ENCODE results near the gene BCL2L2. TPM values are rescaled to one million over a fixed set of nuclear protein-coding genes. Genes with fewer than 3 reads are reported as not detected.
A peak's percentile ranks its signal among the peaks of the same experiment; 100 is the strongest.

BCL2L2 gene
- polyA plus RNA-seq, 1 donor (not counting 4 experiments of a cell fraction or from before 2014, with no cell fraction given): 33.9 TPM

DNA sequence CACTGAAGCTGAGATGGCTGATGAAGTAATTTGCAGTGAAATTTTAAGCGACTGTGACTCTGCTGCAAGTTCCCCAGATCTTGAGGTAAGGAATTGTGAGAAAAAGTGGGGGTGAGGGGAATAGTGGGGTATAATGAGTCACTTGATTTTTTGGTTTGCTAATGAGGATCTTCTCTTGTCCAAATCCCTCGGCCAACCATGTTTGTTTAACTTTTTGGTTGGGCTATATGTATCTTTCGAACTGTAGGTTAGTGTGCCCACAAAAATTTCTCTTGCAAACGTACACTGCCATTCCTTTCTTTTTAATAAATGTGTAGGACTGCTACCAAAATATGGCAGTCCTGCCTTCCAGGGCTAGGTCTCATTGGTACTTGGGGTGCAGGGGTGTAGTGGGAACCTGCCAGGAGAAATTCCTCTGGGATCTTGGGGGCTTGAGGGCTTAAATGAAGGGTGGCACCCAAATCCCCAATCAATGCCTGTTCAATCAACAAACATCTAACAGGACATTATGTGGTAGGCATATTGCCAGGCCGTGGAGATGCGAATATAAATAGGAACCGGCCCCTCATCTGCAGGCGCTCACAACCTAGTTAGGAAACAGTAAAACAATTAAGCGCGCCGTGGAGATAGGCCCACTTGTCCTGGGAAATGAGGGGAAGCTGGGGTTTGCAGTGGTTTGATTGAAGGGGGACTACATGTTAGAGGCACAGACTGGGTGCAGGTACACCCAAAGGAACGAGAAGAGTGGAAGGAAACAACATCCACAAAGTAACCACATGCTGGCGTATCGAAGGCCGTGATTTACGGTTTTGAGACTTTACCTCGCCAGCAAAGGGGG lies 13.3 kb downstream of the BCL2L2 start:
- H3K9me3 ChIP-seq (ENCODE audit: control insufficient read depth, low read depth, low read length): no peaks in the 10 kb centered on the region
- no peak for TF ChIP-seq EZH2 (IDR thresholded peaks at IDR 0.05; ENCODE audit: low read length)
- TF ChIP-seq, protein P1, sequence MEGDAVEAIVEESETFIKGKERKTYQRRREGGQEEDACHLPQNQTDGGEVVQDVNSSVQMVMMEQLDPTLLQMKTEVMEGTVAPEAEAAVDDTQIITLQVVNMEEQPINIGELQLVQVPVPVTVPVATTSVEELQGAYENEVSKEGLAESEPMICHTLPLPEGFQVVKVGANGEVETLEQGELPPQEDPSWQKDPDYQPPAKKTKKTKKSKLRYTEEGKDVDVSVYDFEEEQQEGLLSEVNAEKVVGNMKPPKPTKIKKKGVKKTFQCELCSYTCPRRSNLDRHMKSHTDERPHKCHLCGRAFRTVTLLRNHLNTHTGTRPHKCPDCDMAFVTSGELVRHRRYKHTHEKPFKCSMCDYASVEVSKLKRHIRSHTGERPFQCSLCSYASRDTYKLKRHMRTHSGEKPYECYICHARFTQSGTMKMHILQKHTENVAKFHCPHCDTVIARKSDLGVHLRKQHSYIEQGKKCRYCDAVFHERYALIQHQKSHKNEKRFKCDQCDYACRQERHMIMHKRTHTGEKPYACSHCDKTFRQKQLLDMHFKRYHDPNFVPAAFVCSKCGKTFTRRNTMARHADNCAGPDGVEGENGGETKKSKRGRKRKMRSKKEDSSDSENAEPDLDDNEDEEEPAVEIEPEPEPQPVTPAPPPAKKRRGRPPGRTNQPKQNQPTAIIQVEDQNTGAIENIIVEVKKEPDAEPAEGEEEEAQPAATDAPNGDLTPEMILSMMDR (optimal IDR thresholded peaks at IDR 0.05 in 1 of 3, IDR thresholded peaks at IDR 0.05 in 1 of 3, conservative IDR thresholded peaks at IDR 0.05 in 1 of 3; ENCODE audit: extremely low read depth in 1 of 3, insufficient read depth in 2 of 3, low read length in 3 of 3): no peak
- H2AFZ ChIP-seq (ENCODE audit: control insufficient read depth, low read length): no peak overlapping the region
- H3K4me2 ChIP-seq (ENCODE audit: control insufficient read depth, extremely low read depth, insufficient read depth, low read depth, low read length): peak overlapping the region; percentile 88
- peak overlapping the region; percentile 90 for H3K27ac ChIP-seq (ENCODE audit: control insufficient read depth, insufficient read depth, low read length)
- H4K20me1 ChIP-seq (ENCODE audit: control insufficient read depth, extremely low read depth, insufficient read depth, low read length): no peaks in the 10 kb centered on the region
- H3K9me1 ChIP-seq (ENCODE audit: control insufficient read depth, extremely low read depth, insufficient read depth, low read length): no peaks in the 10 kb centered on the region
- peaks cover 27% of the 10 kb centered on the region for H3K79me2 ChIP-seq (ENCODE audit: control insufficient read depth, insufficient read depth, low read length)
- H3K9ac ChIP-seq (ENCODE audit: control insufficient read depth, extremely low read depth, insufficient read depth, low read length): peak overlapping the region; percentile 59
- FAIRE-seq (no peak), DNase-seq (ENCODE audit: low read depth, low spot score) (no peak)
- H3K27me3 ChIP-seq (ENCODE audit: control insufficient read depth, extremely low read depth, insufficient read depth, low read length): no peaks in the 10 kb centered on the region
- H3K4me1 ChIP-seq (ENCODE audit: control insufficient read depth, extremely low read depth, insufficient read depth, low read length): peaks cover 19% of the 10 kb centered on the region
- peak overlapping the region in 2 of 3 experiments; percentile 15 to 41 for H3K4me3 ChIP-seq (ENCODE audit: control insufficient read depth in 2 of 3, extremely low read depth in 1 of 3, insufficient read depth in 2 of 3, low read depth in 1 of 3, low read length in 3 of 3)
- H3K36me3 ChIP-seq (ENCODE audit: control insufficient read depth in 2 of 2, extremely low read depth in 1 of 2, insufficient read depth in 2 of 2, low read length in 2 of 2): peaks cover 19 to 22% of the 10 kb centered on the region in 2 experiments
- dilution Hi-C loops (cut with MboI; ENCODE audit: extremely low pct_ligation_motif_present, low sequenced_read_pairs): no loop called here

DNA sequence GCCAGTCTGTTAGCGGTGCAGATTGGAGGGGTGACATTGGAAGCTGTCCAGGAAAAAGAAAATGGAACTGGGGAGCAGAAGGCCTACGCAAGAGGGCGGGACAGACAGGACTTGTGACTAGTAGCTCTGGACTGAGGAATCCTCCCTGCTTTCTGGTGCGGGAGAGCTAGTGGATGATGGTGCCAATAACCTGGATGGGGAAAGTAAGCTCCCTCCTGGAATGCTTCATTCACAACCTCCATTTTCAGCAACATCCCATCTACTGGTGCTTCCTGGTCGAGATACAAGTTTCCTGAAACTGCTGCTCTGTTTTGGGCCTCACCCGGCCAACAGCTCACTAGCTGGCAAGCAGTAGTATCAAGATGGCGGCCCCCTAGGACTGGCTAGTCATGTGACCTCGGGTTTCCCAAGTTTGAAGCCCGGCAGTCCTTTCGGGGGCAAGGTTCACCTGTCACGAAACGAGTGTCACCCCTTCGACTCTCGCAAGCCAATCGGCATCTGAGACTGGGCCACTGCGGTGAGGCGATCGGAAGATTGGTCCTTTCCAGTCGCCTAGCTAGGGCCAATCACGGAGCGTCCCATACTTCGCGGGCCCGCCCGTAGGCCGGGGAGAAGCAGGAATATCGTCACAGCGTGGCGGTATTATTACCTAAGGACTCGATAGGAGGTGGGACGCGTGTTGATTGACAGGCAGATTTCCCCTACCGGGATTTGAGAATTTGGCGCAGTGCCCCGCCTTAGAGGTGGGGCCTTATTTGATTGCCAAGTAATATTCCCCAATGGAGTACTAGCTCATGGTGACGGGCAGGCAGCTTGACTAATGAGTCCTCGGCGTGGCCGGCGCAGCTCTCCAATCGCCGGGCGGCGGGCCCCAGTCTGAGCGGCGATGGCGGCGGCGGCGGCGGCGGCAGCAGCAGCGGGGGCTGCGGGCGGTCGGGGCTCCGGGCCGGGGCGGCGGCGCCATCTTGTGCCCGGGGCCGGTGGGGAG lies 14.2 kb downstream of the BCL2L2 start, which contains the start of gene PABPN1:
TSS of gene PABPN1 (plus strand) at position 874 of the 988 bp plus-strand sequence. CDS start at position 887, 13 bp downstream.
- peak within 1 kb of the TSS; percentile 98 for H3K9ac ChIP-seq (ENCODE audit: control insufficient read depth, extremely low read depth, insufficient read depth, low read length)
- TF ChIP-seq EZH2 (IDR thresholded peaks at IDR 0.05; ENCODE audit: low read length): no peak
- TF ChIP-seq, protein P1 (optimal IDR thresholded peaks at IDR 0.05 in 1 of 3, IDR thresholded peaks at IDR 0.05 in 1 of 3, conservative IDR thresholded peaks at IDR 0.05 in 1 of 3; ENCODE audit: extremely low read depth in 1 of 3, insufficient read depth in 2 of 3, low read length in 3 of 3): no peak
- no peaks in the 10 kb centered on the region for H3K9me1 ChIP-seq (ENCODE audit: control insufficient read depth, extremely low read depth, insufficient read depth, low read length)
- FAIRE-seq (peak; percentile 5), DNase-seq (ENCODE audit: low read depth, low spot score) (peak; percentile 98)
- peaks cover 25% of the 10 kb centered on the region for H3K79me2 ChIP-seq (ENCODE audit: control insufficient read depth, insufficient read depth, low read length)
- no peaks in the 10 kb centered on the region for H3K9me3 ChIP-seq (ENCODE audit: control insufficient read depth, low read depth, low read length)
- no peaks in the 10 kb centered on the region for H3K27me3 ChIP-seq (ENCODE audit: control insufficient read depth, extremely low read depth, insufficient read depth, low read length)
- dilution Hi-C loops (cut with MboI; ENCODE audit: extremely low pct_ligation_motif_present, low sequenced_read_pairs): no loop called here
- H3K4me3 ChIP-seq (ENCODE audit: control insufficient read depth in 2 of 3, extremely low read depth in 1 of 3, insufficient read depth in 2 of 3, low read depth in 1 of 3, low read length in 3 of 3): peak within 1 kb of the TSS; percentile 83 to 93 (median 91)
- H3K4me2 ChIP-seq (ENCODE audit: control insufficient read depth, extremely low read depth, insufficient read depth, low read depth, low read length): peak within 1 kb of the TSS; percentile 97
- H3K27ac ChIP-seq (ENCODE audit: control insufficient read depth, insufficient read depth, low read length): peak within 1 kb of the TSS; percentile 98
- peaks cover 19% of the 10 kb centered on the region for H3K4me1 ChIP-seq (ENCODE audit: control insufficient read depth, extremely low read depth, insufficient read depth, low read length)
- no peaks in the 10 kb centered on the region for H4K20me1 ChIP-seq (ENCODE audit: control insufficient read depth, extremely low read depth, insufficient read depth, low read length)
- peaks cover 20 to 22% of the 10 kb centered on the region in 2 experiments for H3K36me3 ChIP-seq (ENCODE audit: control insufficient read depth in 2 of 2, extremely low read depth in 1 of 2, insufficient read depth in 2 of 2, low read length in 2 of 2)
- peak within 1 kb of the TSS; percentile 93 for H2AFZ ChIP-seq (ENCODE audit: control insufficient read depth, low read length)

Data from keratinocyte (primary cell).